HG03064 (cell line): ENCODE measurements around the gene RPL10.

Experiments used
- ATAC-seq: cut with Tn5 transposase; IDR thresholded peaks from one replicate; pipeline ENCODE4 v1.9.1; 2021; ENCODE audit warnings: low read depth; ENCODE audit not compliant: unreplicated experiment

RPL10 gene

DNA sequence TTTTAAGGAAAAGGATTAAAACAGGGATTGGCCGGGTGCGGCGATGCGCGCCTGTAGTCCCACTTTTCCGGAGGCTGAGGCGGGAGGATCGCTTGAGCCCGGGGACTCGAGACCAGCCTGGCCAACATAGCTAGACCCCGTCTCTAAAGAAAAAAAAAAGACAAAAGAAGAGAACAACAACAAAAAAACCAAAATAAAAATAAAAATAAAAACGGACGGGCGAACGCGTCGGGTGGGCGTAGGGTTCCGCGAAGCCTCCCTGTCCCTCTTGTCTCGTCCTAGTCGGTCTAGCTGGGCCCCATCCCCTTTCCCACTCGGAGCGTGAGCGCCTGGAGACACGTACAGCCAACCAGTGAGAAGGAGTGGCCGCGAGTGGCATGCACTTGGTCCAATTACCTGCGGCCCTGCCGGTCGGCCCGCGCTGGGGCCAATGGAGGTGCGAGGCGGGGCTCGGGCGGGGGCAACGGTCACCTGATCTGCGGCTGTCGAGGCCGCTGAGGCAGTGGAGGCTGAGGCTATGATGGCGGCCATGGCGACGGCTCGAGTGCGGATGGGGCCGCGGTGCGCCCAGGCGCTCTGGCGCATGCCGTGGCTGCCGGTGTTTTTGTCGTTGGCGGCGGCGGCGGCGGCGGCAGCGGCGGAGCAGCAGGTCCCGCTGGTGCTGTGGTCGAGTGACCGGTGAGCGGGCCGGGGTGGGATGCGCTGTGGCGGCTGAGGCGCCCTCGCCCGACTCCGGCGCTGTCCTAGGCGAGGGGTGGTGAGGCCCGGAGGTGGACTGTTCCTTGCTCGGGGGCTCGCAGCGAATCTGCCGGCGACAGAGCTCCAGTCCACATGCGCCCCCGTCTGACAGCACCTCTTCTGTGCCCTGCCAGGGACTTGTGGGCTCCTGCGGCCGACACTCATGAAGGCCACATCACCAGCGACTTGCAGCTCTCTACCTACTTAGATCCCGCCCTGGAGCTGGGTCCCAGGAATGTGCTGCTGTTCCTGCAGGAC is 30.3 kb downstream of the RPL10 start, which contains the start of gene ATP6AP1:
Gene ATP6AP1 (plus strand): TSS at position 502 of the 996 bp plus-strand sequence. CDS start 16 bp downstream, at position 518.
- ATAC-seq: peak; percentile 87

DNA sequence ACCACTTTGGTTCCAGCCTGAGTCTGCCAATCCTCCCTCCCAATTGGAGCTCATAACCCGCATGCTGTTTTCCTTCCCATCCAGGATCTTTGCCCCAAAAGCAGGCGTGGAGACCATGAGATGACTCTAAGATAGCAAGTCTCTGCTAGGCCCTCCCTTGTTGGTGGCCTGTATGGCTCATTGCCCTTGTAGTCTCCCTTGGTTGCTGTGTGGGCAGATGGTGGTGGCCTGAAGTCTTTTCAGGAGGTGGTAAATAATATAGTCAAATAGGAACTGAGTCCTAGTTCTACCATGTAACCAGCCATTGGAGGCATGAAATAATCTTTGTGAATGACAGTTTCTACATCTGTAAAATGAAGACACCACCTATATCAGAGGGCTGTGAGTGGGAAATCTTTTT is 31.5 kb downstream of the RPL10 start:
- no peak for ATAC-seq

DNA sequence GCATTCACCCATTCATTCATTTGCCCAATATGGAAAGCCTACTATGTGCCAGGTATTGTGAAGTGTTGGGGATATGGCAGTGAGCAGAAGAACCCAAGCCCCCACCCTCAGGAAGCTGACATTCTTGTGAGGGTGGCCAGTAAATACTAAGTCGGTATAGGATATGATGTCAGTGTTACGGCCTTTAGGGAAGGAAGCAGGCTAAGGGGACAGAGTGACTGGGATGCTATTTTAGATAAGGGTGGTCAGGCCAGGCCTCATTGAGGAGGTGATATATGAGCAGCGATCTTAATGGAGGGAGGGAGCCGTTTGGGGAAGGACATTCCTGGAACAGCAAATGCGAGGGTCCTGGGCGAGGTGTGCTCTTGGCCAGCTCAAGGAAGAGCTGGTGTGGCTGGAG is 32.3 kb downstream of the RPL10 start:
- no peak for ATAC-seq

DNA sequence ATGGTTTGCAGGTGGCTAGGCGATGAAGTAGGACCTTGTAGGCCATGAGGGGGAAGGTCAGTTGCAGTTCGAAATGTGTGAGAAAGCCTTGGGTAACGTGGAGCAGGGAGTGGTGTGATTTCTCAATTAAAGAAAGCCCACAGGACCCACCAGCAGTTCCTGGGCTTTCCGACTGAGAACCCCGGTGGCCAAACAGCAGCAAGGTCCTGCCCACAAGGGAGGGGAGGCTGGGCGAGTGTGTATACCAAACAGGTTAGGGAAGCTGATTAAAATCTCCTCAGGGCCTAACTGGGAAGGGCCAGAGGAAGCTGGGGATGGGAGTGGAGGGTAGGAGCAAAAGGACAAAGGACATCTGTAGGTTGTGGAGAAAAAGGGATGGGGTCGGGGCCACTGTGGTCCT is 32.7 kb downstream of the RPL10 start:
- ATAC-seq: no peak

DNA sequence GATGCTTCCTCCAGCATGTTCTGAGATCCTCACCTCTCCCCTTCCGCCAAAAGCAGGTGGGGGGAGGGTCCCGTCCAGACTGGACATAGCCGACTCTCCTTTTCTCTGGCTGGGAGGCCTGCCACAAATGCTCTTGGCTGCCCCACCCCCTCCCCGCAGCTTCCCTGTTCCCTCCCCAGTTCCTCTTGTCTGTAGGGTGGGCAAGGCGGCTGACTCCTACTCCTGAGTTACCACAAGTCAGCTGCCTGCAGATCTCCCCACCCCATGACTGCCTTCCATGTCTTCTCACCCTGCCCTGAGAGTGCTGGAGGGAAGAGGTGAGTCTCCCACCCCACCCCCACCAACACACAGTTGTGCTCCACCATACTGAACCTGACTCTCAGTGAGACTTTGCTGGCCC is 33.2 kb downstream of the RPL10 start:
- no peak for ATAC-seq

DNA sequence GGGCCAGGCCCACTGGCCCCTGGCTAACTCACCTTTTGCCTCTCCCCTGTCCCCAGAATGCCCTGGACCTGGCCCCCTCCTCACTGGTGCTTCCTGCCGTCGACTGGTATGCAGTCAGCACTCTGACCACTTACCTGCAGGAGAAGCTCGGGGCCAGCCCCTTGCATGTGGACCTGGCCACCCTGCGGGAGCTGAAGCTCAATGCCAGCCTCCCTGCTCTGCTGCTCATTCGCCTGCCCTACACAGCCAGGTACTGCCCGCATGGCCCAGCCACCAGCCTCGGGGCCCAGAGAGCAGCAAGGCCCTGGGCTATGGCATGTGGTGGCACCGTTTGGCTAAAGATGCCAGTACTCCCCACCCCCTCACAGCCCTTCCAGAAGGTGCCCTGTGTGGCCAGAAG is 34.0 kb downstream of the RPL10 start:
- no peak for ATAC-seq

DNA sequence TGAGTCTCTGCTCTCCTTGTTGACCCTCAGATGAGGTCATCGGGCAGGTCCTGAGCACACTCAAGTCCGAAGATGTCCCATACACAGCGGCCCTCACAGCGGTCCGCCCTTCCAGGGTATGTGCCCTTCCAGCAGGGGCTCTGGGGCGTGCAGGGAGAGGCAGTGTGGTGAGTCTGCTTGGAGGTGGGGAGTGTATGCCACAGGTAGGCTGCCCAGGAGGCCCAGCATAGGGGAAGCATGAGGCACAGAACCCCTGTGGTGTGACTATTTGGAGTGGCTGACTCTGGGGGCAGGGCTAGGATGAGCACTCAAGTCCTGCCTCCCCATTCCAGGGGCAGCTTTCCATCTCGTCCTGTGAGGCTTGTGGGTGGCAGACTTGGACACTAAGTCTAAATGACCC is 35.4 kb downstream of the RPL10 start:
- ATAC-seq: no peak

DNA sequence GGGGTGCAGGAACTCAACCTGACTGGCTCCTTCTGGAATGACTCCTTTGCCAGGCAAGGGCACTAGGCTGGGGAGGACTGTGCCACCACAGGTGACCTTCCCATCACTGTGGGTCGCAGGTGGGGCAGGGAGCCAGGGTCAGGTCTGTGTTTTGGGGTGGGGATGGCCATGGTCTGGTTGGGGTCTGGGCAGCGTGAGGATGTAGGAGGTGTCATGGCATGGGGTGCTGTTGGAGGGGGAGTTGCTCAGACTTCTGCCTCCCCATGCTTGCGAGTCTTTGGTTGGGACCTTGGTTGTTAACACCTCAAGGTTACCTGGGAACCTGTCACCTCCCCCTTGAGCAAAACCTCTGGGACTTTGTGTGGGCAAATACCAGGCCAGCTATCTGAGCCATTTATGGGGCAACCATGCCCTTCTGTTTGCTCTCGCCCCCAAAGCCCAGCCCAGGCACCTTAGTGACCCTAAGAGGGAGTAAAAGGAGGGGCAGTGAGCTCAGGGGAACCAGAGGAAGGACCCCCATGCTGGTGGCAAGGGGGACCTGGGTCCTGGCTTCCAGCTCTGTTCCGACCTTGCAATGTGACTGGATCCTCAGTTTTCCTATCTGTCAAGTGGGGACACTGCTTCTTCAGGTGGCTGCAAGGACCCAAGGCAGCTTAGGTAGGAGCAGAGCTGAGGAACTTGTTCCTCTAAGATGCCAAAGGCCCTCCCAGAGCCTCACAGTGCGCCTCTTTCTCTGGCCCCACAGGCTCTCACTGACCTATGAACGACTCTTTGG is 36.4 kb downstream of the RPL10 start:
- ATAC-seq: no peak

DNA sequence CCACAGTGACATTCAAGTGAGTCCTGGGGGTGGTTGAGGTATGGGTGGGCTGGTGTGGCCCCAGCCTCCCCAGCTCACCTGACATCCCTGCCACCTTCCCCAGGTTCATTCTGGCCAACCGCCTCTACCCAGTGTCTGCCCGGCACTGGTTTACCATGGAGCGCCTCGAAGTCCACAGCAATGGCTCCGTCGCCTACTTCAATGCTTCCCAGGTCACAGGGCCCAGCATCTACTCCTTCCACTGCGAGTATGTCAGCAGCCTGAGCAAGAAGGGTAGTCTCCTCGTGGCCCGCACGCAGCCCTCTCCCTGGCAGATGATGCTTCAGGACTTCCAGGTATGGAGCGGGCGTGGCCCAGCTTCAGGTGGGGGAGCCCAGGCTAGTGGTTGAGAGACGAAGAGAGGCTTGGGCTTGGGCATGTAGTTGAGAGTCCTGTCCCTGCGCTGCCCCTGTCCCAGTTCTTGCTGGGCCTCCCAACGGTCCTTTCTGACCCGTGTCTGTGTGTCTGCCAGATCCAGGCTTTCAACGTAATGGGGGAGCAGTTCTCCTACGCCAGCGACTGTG is 37.1 kb downstream of the RPL10 start:
- ATAC-seq: no peak

DNA sequence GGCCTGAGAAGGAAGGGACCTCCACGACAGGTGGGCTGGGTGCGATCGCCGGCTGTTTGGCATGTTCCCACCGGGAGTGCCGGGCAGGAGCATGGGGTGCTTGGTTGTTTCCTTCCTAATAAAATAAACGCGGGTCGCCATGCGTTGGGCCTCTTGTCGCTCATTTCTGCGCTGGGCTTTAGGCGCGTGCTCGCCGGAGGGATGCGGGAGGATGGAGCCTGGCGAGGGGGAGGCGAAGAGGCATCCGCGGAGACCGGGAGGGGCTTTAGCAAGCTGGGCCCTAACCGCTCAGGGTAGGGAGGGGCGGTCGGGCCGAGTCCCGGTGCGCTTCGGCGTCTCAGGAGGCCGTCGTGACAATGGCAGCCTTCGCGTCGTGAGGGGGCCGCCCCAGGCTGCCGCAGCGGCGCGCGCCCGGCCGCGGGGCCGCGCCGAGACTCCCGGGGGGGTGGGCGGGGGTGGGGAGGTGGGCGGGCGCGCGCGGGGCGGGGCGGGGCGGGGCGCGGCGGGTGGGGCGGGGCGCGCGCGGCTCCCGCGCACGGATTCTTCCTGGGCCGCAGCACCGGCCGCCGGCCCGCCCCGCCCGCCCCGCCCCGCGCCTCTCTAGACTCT is 38.3 kb downstream of the RPL10 start:
- no peak for ATAC-seq

DNA sequence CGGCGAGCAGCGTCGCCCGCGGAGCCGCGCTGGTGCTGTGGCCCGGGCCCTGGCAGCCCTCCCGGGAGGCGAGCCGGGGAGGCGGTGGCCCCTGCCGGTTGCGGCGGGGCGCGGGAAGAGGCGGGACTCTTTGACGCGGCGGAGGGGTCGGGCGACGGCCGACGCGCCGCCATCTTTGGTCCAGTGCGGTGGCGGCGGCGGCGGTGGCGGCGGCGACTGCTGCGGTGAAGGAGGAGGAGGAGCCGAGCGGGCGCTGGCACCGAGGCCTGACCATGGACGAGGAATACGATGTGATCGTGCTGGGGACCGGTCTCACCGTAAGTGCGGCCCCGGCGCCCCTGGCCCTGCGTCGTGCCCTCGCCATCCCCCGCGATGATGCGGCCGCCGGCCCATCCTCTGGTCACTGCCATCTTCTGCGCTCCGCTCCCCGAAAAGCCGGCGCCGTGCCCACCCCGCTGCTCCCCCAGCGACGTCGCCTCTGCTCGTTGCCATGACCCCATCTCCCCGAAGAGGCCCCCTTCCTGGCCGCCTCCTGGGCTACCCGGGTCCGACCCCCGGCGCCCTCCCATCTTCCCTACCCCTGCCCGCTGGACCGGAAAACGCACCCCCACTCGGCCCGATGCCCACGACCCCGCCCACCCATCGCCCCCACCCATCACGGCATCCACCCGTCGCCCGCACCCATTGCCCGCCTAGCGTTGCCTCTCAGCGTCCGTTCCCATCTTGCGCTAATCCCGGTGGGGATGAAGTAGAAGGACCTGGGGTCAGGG is 39.0 kb downstream of the RPL10 start, which contains the start of gene GDI1:
Gene GDI1 (plus strand): TSS at position 172 of the 770 bp plus-strand sequence. CDS start 101 bp downstream, at position 273.
- no peak for ATAC-seq

DNA sequence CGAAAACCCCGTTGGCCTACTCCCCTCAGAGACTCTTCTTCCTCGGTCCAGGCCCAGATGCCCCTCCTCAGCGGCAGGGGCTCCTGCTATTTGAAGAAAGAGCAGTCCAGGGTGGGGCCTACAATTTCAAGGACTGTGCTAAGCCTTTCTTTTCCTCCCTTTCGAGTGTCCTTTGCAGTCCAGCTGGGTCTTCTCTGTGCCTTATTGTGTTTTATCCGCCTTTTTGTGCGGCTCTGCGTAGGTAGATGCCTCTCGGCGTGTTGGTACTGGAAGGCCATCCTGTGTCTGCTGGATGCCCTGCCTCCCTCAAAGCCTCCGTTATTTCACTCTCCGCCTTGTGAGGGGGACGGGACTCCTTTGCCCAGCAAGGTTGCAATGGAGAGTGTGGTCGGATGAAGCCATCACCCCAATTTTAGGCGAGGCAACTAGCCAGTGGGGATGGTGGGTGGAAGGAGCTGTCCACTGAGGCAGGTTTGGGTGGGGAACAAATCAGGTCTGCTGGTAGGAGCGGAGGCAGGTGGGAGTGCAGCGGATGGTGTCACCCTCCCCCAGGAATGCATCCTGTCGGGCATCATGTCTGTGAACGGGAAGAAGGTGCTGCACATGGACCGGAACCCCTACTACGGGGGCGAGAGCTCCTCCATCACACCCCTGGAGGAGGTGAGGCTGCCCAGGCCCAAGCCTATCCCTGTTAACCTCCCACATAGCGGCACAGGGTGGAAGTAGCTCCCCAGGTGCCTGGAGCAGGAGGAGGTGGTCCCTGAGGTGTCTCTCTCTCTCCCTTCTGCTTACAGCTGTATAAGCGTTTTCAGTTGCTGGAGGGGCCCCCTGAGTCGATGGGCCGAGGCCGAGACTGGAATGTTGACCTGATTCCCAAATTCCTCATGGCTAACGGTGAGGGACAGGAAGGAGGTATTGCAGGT is 40.1 kb downstream of the RPL10 start:
- ATAC-seq: no peak

DNA sequence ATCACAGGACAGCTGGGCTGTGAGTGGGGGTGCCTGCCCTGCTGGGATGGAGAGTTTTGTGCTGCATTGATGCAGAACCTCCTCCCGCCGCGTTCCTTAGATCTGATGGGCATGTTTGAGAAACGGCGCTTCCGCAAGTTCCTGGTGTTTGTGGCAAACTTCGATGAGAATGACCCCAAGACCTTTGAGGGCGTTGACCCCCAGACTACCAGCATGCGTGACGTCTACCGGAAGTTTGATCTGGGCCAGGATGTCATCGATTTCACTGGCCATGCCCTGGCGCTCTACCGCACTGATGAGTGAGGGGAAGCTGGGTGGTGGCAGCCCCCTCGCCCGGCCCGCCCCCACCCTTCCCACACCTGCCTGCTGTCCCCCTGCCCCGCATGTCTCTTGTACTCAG is 41.7 kb downstream of the RPL10 start:
- ATAC-seq: no peak

DNA sequence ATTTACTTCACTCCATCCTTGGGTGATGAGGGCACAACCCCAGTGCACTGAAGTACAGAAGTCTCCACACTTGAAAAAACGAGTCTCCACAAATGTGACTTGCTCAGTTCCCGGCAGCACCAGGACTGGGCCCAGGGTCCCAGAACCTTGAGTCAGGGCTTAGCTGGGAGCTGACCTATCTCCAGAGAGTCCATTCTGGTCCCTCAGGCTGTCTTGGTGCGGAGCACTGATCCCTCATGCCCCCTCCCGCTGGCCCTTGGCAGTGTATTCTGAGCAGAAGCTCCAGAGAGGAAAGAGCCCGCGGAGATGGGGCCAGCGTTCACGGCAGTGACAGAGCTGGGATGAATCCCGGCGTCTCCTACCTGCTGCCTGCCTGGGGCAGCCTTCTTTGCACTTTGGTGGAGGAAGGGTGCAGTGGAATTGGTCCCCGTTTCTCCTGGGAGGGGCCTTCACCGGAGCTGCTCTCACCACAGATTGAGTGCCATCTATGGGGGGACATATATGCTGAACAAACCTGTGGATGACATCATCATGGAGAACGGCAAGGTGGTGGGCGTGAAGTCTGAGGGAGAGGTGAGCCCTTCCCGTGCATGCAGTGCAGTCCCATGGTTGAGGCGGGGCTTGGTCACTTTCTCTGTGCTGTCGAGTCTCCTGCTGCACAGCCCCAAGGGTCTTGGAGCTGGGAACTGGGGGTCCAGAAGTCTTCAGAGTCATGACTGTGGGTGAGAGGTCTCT is 42.6 kb downstream of the RPL10 start:
- no peak for ATAC-seq

DNA sequence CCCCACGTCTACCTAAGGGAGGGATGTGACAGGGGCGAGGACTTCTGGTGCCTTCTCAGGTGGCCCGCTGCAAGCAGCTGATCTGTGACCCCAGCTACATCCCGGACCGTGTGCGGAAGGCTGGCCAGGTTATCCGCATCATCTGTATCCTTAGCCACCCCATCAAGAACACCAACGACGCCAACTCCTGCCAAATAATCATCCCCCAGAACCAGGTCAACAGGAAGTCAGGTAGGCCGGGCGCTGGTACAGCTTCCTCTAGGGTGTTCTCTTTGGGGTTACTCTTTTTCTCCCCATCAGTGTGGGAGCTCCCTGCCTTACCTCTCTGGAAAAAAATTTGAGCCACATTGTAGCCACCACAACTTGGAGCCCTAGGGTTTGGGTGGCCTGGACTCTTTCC is 43.4 kb downstream of the RPL10 start:
- ATAC-seq: no peak

DNA sequence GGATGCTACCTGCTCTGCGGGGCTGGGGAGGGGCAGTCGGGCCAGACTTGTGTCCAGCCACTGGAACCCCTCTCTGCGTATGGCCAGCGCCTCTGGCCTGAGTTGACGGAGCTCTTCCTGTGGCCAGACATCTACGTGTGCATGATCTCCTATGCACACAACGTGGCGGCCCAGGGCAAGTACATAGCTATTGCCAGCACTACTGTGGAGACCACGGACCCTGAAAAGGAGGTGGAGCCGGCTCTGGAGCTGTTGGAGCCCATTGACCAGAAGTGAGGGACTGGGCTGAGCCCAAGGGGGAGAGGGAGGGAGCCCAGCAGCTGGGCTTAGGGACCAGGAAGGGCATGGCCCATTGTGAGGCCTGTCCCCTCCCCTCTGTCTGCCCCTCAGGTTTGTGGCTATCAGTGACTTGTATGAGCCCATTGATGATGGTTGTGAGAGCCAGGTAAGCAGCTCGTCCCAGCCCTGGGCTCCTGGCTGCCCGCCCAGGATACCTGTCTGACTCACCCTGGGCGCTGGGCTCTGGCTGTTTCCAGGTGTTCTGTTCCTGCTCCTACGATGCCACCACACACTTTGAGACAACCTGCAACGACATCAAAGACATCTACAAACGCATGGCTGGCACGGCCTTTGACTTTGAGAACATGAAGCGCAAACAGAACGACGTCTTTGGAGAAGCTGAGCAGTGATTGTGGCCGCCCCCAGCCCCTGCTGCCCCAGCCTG is 44.0 kb downstream of the RPL10 start:
- ATAC-seq: no peak

DNA sequence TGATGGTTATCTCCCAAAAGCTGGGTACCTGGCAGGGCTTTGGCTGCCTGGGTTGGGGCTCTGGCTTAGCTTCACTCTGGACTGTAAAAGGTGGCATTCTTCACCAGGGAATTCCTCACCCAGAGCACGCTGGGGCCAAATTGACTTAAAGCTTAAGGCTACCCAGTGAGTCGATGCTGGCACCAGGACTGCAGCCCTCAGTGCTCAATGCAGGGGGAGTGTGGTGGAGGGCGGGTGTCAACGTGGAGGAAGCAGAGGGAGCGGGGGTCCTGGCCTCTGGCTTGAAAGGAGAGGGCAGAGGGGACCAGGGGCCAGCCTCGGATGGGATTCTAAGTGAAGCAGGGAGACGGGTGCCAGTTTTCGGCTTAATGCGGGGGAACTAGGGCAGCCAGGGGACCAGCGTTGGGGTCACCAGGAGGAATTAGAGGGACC is 45.3 kb downstream of the RPL10 start:
- ATAC-seq: no peak
